Measurements from ENCODE around the gene CAMK2D. TPM values are rescaled to one million over a fixed set of nuclear protein-coding genes. Genes with fewer than 3 reads are reported as not detected.

The CAMK2D gene
- total and polyA plus RNA-seq, 4 donors, result 10.1 to 31.0 (median 25.6) TPM

- TF ChIP-seq JUND (IDR thresholded peaks at IDR 0.05), result no peak
- no peak for TF ChIP-seq RXRA (IDR thresholded peaks at IDR 0.05)
- TF ChIP-seq YY1 (IDR thresholded peaks at IDR 0.05), result no peak
- TF ChIP-seq FOXA1 (IDR thresholded peaks at IDR 0.05), result no peak
- no peak for TF ChIP-seq RAD21 (IDR thresholded peaks at IDR 0.05)
- no peak for TF ChIP-seq NR2F2 (IDR thresholded peaks at IDR 0.05)
- TF ChIP-seq GABPA (IDR thresholded peaks at IDR 0.05 in 1 of 2, conservative IDR thresholded peaks at IDR 0.05 in 1 of 2), result no peak
- TF ChIP-seq ZBTB33 (IDR thresholded peaks at IDR 0.05), result no peak
Measured at GRCh38 chr4:113440371-113440770, 321.2 kb downstream of the CAMK2D start (continued).

GRCh38 chr4:113438596-113438995 lies 322.9 kb downstream of the CAMK2D start:
- Histone ChIP-seq H3K9ac (ENCODE audit: low read depth in 1 of 2, low read length in 2 of 2) (no peak overlapping the region), H3K9me3 (ENCODE audit: control insufficient read depth in 4 of 4, low read length in 3 of 4) (no peaks in the 10 kb centered on the region), H3K27ac (ENCODE audit: low read depth in 1 of 2, low read length in 2 of 2) (no peak overlapping the region), H3K4me3 (ENCODE audit: low read depth in 1 of 3, low read length in 3 of 3) (no peak overlapping the region), H3K27me3 (ENCODE audit: control insufficient read depth in 4 of 4, insufficient read depth in 4 of 4, low read length in 3 of 4) (no peaks in the 10 kb centered on the region), H3K4me1 (ENCODE audit: control insufficient read depth in 4 of 4, insufficient read depth in 4 of 4, low read length in 3 of 4) (peaks cover 0 to 8% (median under 1%) of the 10 kb centered on the region in 4 donors), H3K36me3 (ENCODE audit: control insufficient read depth in 4 of 4, insufficient read depth in 3 of 4, low read depth in 1 of 4, low read length in 3 of 4) (no peaks in the 10 kb centered on the region)
- TF ChIP-seq JUND (IDR thresholded peaks at IDR 0.05) (no peak), GABPA (IDR thresholded peaks at IDR 0.05 in 1 of 2, conservative IDR thresholded peaks at IDR 0.05 in 1 of 2) (no peak), FOXA1 (IDR thresholded peaks at IDR 0.05) (no peak), HNF4G (IDR thresholded peaks at IDR 0.05) (no peak), FOXA2 (IDR thresholded peaks at IDR 0.05) (no peak), EGR1 (IDR thresholded peaks at IDR 0.05; ENCODE audit: low read depth in 2 of 2) (no peak), SP1 (IDR thresholded peaks at IDR 0.05) (no peak), RAD21 (IDR thresholded peaks at IDR 0.05) (no peak)
- TF ChIP-seq, protein P1, sequence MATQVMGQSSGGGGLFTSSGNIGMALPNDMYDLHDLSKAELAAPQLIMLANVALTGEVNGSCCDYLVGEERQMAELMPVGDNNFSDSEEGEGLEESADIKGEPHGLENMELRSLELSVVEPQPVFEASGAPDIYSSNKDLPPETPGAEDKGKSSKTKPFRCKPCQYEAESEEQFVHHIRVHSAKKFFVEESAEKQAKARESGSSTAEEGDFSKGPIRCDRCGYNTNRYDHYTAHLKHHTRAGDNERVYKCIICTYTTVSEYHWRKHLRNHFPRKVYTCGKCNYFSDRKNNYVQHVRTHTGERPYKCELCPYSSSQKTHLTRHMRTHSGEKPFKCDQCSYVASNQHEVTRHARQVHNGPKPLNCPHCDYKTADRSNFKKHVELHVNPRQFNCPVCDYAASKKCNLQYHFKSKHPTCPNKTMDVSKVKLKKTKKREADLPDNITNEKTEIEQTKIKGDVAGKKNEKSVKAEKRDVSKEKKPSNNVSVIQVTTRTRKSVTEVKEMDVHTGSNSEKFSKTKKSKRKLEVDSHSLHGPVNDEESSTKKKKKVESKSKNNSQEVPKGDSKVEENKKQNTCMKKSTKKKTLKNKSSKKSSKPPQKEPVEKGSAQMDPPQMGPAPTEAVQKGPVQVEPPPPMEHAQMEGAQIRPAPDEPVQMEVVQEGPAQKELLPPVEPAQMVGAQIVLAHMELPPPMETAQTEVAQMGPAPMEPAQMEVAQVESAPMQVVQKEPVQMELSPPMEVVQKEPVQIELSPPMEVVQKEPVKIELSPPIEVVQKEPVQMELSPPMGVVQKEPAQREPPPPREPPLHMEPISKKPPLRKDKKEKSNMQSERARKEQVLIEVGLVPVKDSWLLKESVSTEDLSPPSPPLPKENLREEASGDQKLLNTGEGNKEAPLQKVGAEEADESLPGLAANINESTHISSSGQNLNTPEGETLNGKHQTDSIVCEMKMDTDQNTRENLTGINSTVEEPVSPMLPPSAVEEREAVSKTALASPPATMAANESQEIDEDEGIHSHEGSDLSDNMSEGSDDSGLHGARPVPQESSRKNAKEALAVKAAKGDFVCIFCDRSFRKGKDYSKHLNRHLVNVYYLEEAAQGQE (IDR thresholded peaks at IDR 0.05), result no peak
- TF ChIP-seq, protein P2, sequence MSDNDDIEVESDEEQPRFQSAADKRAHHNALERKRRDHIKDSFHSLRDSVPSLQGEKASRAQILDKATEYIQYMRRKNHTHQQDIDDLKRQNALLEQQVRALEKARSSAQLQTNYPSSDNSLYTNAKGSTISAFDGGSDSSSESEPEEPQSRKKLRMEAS (IDR thresholded peaks at IDR 0.05), result no peak
- TF ChIP-seq, protein P3, sequence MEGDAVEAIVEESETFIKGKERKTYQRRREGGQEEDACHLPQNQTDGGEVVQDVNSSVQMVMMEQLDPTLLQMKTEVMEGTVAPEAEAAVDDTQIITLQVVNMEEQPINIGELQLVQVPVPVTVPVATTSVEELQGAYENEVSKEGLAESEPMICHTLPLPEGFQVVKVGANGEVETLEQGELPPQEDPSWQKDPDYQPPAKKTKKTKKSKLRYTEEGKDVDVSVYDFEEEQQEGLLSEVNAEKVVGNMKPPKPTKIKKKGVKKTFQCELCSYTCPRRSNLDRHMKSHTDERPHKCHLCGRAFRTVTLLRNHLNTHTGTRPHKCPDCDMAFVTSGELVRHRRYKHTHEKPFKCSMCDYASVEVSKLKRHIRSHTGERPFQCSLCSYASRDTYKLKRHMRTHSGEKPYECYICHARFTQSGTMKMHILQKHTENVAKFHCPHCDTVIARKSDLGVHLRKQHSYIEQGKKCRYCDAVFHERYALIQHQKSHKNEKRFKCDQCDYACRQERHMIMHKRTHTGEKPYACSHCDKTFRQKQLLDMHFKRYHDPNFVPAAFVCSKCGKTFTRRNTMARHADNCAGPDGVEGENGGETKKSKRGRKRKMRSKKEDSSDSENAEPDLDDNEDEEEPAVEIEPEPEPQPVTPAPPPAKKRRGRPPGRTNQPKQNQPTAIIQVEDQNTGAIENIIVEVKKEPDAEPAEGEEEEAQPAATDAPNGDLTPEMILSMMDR (IDR thresholded peaks at IDR 0.05; ENCODE audit: low read depth, low read length, missing input control), result no peak
- DNase-seq (ENCODE audit: low spot score), result no peak
- 95% methylated on average over 5 of the region's 5 CpGs for WGBS
